Liver (tissue), 9 donors: ENCODE measurements around the gene HECTD1. TPM values are rescaled to one million over a fixed set of nuclear protein-coding genes. Genes with fewer than 3 reads are reported as not detected.

Experiments used
- DNase-seq: peaks from one replicate; pipeline ENCODE4 v3.0.0-alpha.2; 2017; ENCODE audit warnings: low spot score
- H3K27ac ChIP-seq, 2 donors: one replicate each; pipeline ENCODE4 v1.7.0; 2013; ENCODE audit warnings: inconsistent platforms in 2 of 2, low read length in 2 of 2, control low read depth in 1 of 2, low read depth in 1 of 2, mild to moderate bottlenecking in 1 of 2
- H3K27me3 ChIP-seq, 4 donors: one replicate each; pipeline versions ENCODE4 v1.6.1 to v1.7.0; 2013; ENCODE audit warnings: low read length in 3 of 4, inconsistent platforms in 1 of 4, mild to moderate bottlenecking in 1 of 4, moderate library complexity in 1 of 4; ENCODE audit not compliant: control insufficient read depth in 4 of 4, insufficient read depth in 4 of 4
- H3K36me3 ChIP-seq, 4 donors: one replicate each; pipeline versions ENCODE4 v1.6.1 to v1.7.0; 2013; ENCODE audit warnings: low read length in 3 of 4, mild to moderate bottlenecking in 3 of 4, low read depth in 1 of 4, moderate library complexity in 1 of 4; ENCODE audit not compliant: control insufficient read depth in 4 of 4, insufficient read depth in 3 of 4
- H3K4me1 ChIP-seq, 4 donors: one replicate each; pipeline versions ENCODE4 v1.6.1 to v1.7.0; 2013; ENCODE audit warnings: low read length in 3 of 4, mild to moderate bottlenecking in 3 of 4, moderate library complexity in 1 of 4; ENCODE audit not compliant: control insufficient read depth in 4 of 4, insufficient read depth in 4 of 4
- H3K4me3 ChIP-seq, 3 donors: one replicate each; pipeline versions ENCODE4 v1.6.1 to v1.7.0; 2013; ENCODE audit warnings: low read length in 3 of 3, control low read depth in 1 of 3, low read depth in 1 of 3, mild to moderate bottlenecking in 1 of 3
- H3K9ac ChIP-seq, 2 donors: one replicate each; pipeline ENCODE4 v1.7.0; 2013; ENCODE audit warnings: low read length in 2 of 2, mild to moderate bottlenecking in 2 of 2, moderate library complexity in 2 of 2, control low read depth in 1 of 2, low read depth in 1 of 2
- H3K9me3 ChIP-seq, 4 donors: one replicate each; pipeline versions ENCODE4 v1.6.1 to v1.7.0; 2013; ENCODE audit warnings: low read length in 3 of 4; ENCODE audit not compliant: control insufficient read depth in 4 of 4
- EGR1 ChIP-seq, 2 donors: IDR thresholded peaks; 2 replicates each; pipeline ENCODE4 v1.6.1; 2016 to 2018; ENCODE audit warnings: antibody characterized with exemption in 2 of 2, low read depth in 2 of 2
- FOXA1 ChIP-seq: IDR thresholded peaks from 2 replicates; pipeline ENCODE4 v1.6.1; 2016; ENCODE audit warnings: antibody characterized with exemption
- FOXA2 ChIP-seq: IDR thresholded peaks from 2 replicates; pipeline ENCODE4 v1.6.1; 2016; ENCODE audit warnings: antibody characterized with exemption
- GABPA ChIP-seq, 2 donors: IDR thresholded peaks in 1 of 2; conservative IDR thresholded peaks in 1 of 2; 2 replicates each; pipeline ENCODE4 v1.6.1; 2016; ENCODE audit warnings: antibody characterized with exemption in 2 of 2, mild to moderate bottlenecking in 1 of 2, moderate library complexity in 1 of 2
- HNF4A ChIP-seq, 2 donors: conservative IDR thresholded peaks; 2 replicates each; pipeline ENCODE4 v1.6.1; 2016; ENCODE audit warnings: antibody characterized with exemption in 2 of 2, mild to moderate bottlenecking in 2 of 2
- HNF4G ChIP-seq: IDR thresholded peaks from 2 replicates; pipeline ENCODE4 v1.6.1; 2016; ENCODE audit warnings: antibody characterized with exemption
- JUND ChIP-seq, 2 donors: IDR thresholded peaks; 2 replicates each; pipeline ENCODE4 v1.6.1; 2016; ENCODE audit warnings: antibody characterized with exemption in 2 of 2
- NR2F2 ChIP-seq: IDR thresholded peaks from 2 replicates; pipeline ENCODE4 v1.6.1; 2016; ENCODE audit warnings: antibody characterized with exemption
- RAD21 ChIP-seq, 2 donors: IDR thresholded peaks; 2 replicates each; pipeline ENCODE4 v1.6.1; 2016; ENCODE audit warnings: antibody characterized with exemption in 2 of 2, mild to moderate bottlenecking in 2 of 2
- RXRA ChIP-seq, 2 donors: IDR thresholded peaks; 2 replicates each; pipeline ENCODE4 v1.6.1; 2017 to 2018; ENCODE audit warnings: antibody characterized with exemption in 2 of 2, mild to moderate bottlenecking in 1 of 2
- SP1 ChIP-seq: IDR thresholded peaks from 2 replicates; pipeline ENCODE4 v1.6.1; 2018; ENCODE audit warnings: antibody characterized with exemption, mild to moderate bottlenecking
- TAF1 ChIP-seq: conservative IDR thresholded peaks from 2 replicates; pipeline ENCODE4 v1.6.1; 2016; ENCODE audit warnings: antibody characterized with exemption, mild to moderate bottlenecking
- YY1 ChIP-seq: IDR thresholded peaks from 2 replicates; pipeline ENCODE4 v1.6.1; 2016; ENCODE audit warnings: antibody characterized with exemption, mild to moderate bottlenecking
- WGBS: extraction: QIAGEN DNeasy Blood & Tissue Kit; methylation state at CpG from one replicate; pipeline ENCODE4 v1.1.7; 2013; 5-methylcytosine and 5-hydroxymethylcytosine counted together
- polyA plus RNA-seq, 2 donors: library from polyadenylated mRNA; stranded (reverse) in 1 of 2; unstranded in 1 of 2; fragments of 200-250 nt in 1 of 2; fragments of >200 nt in 1 of 2; fragmentation: Nextera tagmentation in 1 of 2; extraction: Ambion mirVana in 1 of 2; gene quantifications; one replicate each; pipeline versions ENCODE4 v1.2.1 to v1.2.3, GENCODE V29; 2013 to 2015
- total RNA-seq, 2 donors: library from RNA; depleted of rRNA; stranded (reverse); fragments of >200 nt; gene quantifications; one replicate each; pipeline ENCODE4 v1.2.3, GENCODE V29; 2014
- TF ChIP-seq, protein P1 (sequence below): IDR thresholded peaks from 2 replicates; pipeline ENCODE4 v1.6.1; 2016; ENCODE audit warnings: antibody characterized with exemption, mild to moderate bottlenecking
- TF ChIP-seq, protein P2 (sequence below): IDR thresholded peaks from 2 replicates; pipeline ENCODE4 v1.6.1; 2016; ENCODE audit warnings: antibody characterized with exemption
- TF ChIP-seq, protein P3 (sequence below): fragments of 150-350 bp; IDR thresholded peaks from 2 replicates; pipeline ENCODE4 v1.5.1; 2017; ENCODE audit warnings: improper control_type of control experiment, low read depth, low read length; ENCODE audit not compliant: missing input control
- TF ChIP-seq, protein P4 (sequence below): IDR thresholded peaks from 2 replicates; pipeline ENCODE4 v1.6.1; 2016; ENCODE audit warnings: antibody characterized with exemption
- TF ChIP-seq, protein P5 (sequence below): IDR thresholded peaks from 2 replicates; pipeline ENCODE4 v1.6.1; 2016; ENCODE audit warnings: antibody characterized with exemption
- donor health status: healthy.
- donor health status: healthy.
- donor health status: healthy.
- donor health status: healthy.
- donor health status: healthy.

HECTD1 gene
- total and polyA plus RNA-seq, 4 donors, result 46.8 to 256 (median 118) TPM

DNA sequence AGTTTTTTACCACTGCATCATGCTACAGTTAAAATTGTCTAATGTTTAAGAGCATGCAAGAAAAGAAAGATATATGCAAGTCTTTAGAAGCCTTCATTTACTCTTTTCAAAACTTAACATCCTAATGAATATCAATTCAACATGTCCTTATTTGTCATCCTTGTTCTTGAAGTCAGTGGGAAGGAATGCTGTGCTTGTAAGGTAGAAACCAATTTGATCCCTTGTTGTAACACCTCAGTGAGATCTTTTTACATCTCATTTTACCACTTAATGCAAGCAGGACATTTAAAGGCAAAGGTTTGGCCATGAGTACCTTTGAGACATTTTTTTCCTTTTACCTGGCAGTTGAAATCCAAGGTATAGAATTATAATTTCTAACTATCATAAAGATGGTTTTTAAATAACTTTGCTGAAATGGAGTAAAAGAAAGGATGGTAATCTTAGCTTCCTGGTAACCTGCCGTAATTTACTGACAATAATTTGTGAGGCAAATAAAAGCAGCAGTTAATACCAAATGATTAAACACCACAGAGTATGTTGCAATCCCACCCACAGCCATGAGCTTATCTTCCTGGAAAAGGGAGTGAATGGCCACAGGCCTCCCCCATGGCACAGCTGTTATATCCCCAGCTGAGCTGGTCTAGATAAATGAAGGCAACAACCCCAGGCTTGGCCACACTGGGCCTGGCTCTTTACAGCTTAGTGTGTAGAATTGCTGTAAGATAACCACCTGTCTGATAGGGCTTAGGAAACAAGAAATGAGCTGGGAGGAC is 148.3 kb downstream of the HECTD1 start:
- peak overlapping the region in 1 of 2 donors; percentile 58 for H3K9ac ChIP-seq
- H3K36me3 ChIP-seq, result no peaks in the 10 kb centered on the region
- H3K27me3 ChIP-seq, result no peaks in the 10 kb centered on the region
- WGBS, result 21% methylated on average over 1 of the region's 1 CpG
- H3K4me1 ChIP-seq, result peaks cover 0 to 7% (median 5%) of the 10 kb centered on the region in 4 donors
- no peak overlapping the region for H3K4me3 ChIP-seq
- no peak for TF ChIP-seq GABPA (IDR thresholded peaks at IDR 0.05 in 1 of 2, conservative IDR thresholded peaks at IDR 0.05 in 1 of 2)
- TF ChIP-seq, protein P1, sequence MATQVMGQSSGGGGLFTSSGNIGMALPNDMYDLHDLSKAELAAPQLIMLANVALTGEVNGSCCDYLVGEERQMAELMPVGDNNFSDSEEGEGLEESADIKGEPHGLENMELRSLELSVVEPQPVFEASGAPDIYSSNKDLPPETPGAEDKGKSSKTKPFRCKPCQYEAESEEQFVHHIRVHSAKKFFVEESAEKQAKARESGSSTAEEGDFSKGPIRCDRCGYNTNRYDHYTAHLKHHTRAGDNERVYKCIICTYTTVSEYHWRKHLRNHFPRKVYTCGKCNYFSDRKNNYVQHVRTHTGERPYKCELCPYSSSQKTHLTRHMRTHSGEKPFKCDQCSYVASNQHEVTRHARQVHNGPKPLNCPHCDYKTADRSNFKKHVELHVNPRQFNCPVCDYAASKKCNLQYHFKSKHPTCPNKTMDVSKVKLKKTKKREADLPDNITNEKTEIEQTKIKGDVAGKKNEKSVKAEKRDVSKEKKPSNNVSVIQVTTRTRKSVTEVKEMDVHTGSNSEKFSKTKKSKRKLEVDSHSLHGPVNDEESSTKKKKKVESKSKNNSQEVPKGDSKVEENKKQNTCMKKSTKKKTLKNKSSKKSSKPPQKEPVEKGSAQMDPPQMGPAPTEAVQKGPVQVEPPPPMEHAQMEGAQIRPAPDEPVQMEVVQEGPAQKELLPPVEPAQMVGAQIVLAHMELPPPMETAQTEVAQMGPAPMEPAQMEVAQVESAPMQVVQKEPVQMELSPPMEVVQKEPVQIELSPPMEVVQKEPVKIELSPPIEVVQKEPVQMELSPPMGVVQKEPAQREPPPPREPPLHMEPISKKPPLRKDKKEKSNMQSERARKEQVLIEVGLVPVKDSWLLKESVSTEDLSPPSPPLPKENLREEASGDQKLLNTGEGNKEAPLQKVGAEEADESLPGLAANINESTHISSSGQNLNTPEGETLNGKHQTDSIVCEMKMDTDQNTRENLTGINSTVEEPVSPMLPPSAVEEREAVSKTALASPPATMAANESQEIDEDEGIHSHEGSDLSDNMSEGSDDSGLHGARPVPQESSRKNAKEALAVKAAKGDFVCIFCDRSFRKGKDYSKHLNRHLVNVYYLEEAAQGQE, result peak; percentile 65
- TF ChIP-seq, protein P2, sequence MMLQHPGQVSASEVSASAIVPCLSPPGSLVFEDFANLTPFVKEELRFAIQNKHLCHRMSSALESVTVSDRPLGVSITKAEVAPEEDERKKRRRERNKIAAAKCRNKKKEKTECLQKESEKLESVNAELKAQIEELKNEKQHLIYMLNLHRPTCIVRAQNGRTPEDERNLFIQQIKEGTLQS, result no peak
- peak; percentile 27 to 52 for TF ChIP-seq RAD21 (IDR thresholded peaks at IDR 0.05)
- TF ChIP-seq SP1, result peak; percentile 56
- peak; percentile 67 to 77 for TF ChIP-seq RXRA (IDR thresholded peaks at IDR 0.05)
- TF ChIP-seq, protein P3, sequence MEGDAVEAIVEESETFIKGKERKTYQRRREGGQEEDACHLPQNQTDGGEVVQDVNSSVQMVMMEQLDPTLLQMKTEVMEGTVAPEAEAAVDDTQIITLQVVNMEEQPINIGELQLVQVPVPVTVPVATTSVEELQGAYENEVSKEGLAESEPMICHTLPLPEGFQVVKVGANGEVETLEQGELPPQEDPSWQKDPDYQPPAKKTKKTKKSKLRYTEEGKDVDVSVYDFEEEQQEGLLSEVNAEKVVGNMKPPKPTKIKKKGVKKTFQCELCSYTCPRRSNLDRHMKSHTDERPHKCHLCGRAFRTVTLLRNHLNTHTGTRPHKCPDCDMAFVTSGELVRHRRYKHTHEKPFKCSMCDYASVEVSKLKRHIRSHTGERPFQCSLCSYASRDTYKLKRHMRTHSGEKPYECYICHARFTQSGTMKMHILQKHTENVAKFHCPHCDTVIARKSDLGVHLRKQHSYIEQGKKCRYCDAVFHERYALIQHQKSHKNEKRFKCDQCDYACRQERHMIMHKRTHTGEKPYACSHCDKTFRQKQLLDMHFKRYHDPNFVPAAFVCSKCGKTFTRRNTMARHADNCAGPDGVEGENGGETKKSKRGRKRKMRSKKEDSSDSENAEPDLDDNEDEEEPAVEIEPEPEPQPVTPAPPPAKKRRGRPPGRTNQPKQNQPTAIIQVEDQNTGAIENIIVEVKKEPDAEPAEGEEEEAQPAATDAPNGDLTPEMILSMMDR, result no peak
- TF ChIP-seq, protein P4, sequence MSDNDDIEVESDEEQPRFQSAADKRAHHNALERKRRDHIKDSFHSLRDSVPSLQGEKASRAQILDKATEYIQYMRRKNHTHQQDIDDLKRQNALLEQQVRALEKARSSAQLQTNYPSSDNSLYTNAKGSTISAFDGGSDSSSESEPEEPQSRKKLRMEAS, result peak; percentile 76
- TF ChIP-seq NR2F2, result no peak
- TF ChIP-seq, protein P5, sequence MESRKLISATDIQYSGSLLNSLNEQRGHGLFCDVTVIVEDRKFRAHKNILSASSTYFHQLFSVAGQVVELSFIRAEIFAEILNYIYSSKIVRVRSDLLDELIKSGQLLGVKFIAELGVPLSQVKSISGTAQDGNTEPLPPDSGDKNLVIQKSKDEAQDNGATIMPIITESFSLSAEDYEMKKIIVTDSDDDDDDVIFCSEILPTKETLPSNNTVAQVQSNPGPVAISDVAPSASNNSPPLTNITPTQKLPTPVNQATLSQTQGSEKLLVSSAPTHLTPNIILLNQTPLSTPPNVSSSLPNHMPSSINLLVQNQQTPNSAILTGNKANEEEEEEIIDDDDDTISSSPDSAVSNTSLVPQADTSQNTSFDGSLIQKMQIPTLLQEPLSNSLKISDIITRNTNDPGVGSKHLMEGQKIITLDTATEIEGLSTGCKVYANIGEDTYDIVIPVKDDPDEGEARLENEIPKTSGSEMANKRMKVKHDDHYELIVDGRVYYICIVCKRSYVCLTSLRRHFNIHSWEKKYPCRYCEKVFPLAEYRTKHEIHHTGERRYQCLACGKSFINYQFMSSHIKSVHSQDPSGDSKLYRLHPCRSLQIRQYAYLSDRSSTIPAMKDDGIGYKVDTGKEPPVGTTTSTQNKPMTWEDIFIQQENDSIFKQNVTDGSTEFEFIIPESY, result peak; percentile 59
- peak; percentile 22 to 61 for TF ChIP-seq JUND (IDR thresholded peaks at IDR 0.05)
- TF ChIP-seq FOXA1, result no peak
- TF ChIP-seq FOXA2, result peak; percentile 19
- peak; percentile 90 for TF ChIP-seq YY1
- TF ChIP-seq TAF1, result no peak
- no peak for TF ChIP-seq HNF4G
- TF ChIP-seq EGR1 (IDR thresholded peaks at IDR 0.05; ENCODE audit: low read depth in 2 of 2), result peak in 1 of 2 donors; percentile 66
- peak; percentile 26 to 63 for TF ChIP-seq HNF4A (conservative IDR thresholded peaks at IDR 0.05)
- H3K9me3 ChIP-seq, result no peaks in the 10 kb centered on the region
- DNase-seq, result peak; percentile 75
- peak overlapping the region; percentile 29 to 88 for H3K27ac ChIP-seq
